Ureter (tissue), 1 donor: ENCODE results near the gene MSMP. TPM values are rescaled to one million over a fixed set of nuclear protein-coding genes. Genes with fewer than 3 reads are reported as not detected.

Experiments used
- DNase-seq: peaks from one replicate; pipeline ENCODE4 v3.0.0-alpha.2; 2020; ENCODE audit warnings: low spot score
- total RNA-seq: library from RNA; stranded (reverse); gene quantifications from one replicate; pipeline ENCODE4 v1.2.4, GENCODE V29; 2023
- donor health status: DM: yes; HTN: yes; CAD: no.

MSMP gene
- total RNA-seq, 1 donor from 2014 or later = not detected

- DNase-seq = no peak
These were observed 10.1 kb downstream of the MSMP start for GRCh38 chr9:35743880-35744518.

GRCh38 chr9:35743452-35743851 lies 10.6 kb downstream of the MSMP start:
- no peak for DNase-seq

GRCh38 chr9:35741740-35742139 lies 12.3 kb downstream of the MSMP start:
- no peak for DNase-seq

- DNase-seq = no peak
These were observed 13.8 kb downstream of the MSMP start for GRCh38 chr9:35740243-35740642.

GRCh38 chr9:35738924-35739323 lies 15.2 kb downstream of the MSMP start:
- no peak for DNase-seq

- DNase-seq = no peak
These were observed 15.9 kb downstream of the MSMP start for GRCh38 chr9:35738186-35738585.

GRCh38 chr9:35737143-35737542 lies 16.9 kb downstream of the MSMP start:
- no peak for DNase-seq

- DNase-seq = peak; percentile 75
These were observed 17.9 kb downstream of the MSMP start for GRCh38 chr9:35736201-35736633.

GRCh38 chr9:35734096-35734495 lies 20.0 kb downstream of the MSMP start:
- no peak for DNase-seq

GRCh38 chr9:35732800-35733541 lies 21.1 kb downstream of the MSMP start:
- no peak for DNase-seq

GRCh38 chr9:35732185-35732799 lies 21.8 kb downstream of the MSMP start, which contains the start of the genes CREB3 and TLN1:
TSS of gene CREB3 (plus strand) at chr9:35732666. CDS start at chr9:35732773, 107 bp downstream.
TSS of gene TLN1 (minus strand) at chr9:35732195. CDS start at chr9:35725694, 6,501 bp downstream.
- peak; percentile 99 for DNase-seq

- DNase-seq = no peak
These were observed 22.5 kb downstream of the MSMP start for GRCh38 chr9:35731415-35732184.

GRCh38 chr9:35730486-35730854 lies 23.6 kb downstream of the MSMP start:
- DNase-seq = no peak

GRCh38 chr9:35729700-35730485 lies 24.2 kb downstream of the MSMP start:
- DNase-seq = peak; percentile 64

GRCh38 chr9:35729101-35729500 lies 25.0 kb downstream of the MSMP start:
- DNase-seq = no peak

GRCh38 chr9:35728041-35728971 lies 25.8 kb downstream of the MSMP start:
- peak; percentile 82 for DNase-seq

GRCh38 chr9:35727676-35728040 lies 26.4 kb downstream of the MSMP start:
- DNase-seq = no peak

GRCh38 chr9:35726931-35727330 lies 27.1 kb downstream of the MSMP start:
- no peak for DNase-seq

GRCh38 chr9:35725362-35725761 lies 28.7 kb downstream of the MSMP start:
- DNase-seq = no peak

- DNase-seq = no peak
These were observed 30.2 kb downstream of the MSMP start for GRCh38 chr9:35723908-35724307.
